Brain microvascular endothelial cell (primary cell): ENCODE measurements around the gene TSKU.
"Not testable (repeated sequence)": the region's sequence is repeated elsewhere in the genome, so short reads cannot be mapped to it uniquely, and the experiment has no call there.

Experiments used
- DNase-seq: peaks from one replicate; pipeline ENCODE4 v3.0.0-alpha.2; 2020
- H3K27ac ChIP-seq: fragments of 250-450 bp; sonication (Bioruptor Pico); 2 replicates; pipeline ENCODE4 v1.5.1; 2020; ENCODE audit warnings: mild to moderate bottlenecking, moderate library complexity
- H3K27me3 ChIP-seq: fragments of 250-450 bp; sonication (Bioruptor Pico); replicated peaks from 2 replicates; pipeline ENCODE4 v1.5.1; 2020; ENCODE audit warnings: mild to moderate bottlenecking
- H3K36me3 ChIP-seq: fragments of 250-450 bp; sonication (Bioruptor Pico); replicated peaks from 2 replicates; pipeline ENCODE4 v1.5.1; 2020; ENCODE audit warnings: mild to moderate bottlenecking
- H3K4me3 ChIP-seq: 2 replicates; pipeline ENCODE4 v1.5.1; 2011; ENCODE audit warnings: low read depth, mild to moderate bottlenecking, control low read depth, low read length, moderate library complexity
- in situ Hi-C: cut with HindIII; loops from 2 replicates; pipeline ENCODE4 v1.10.0; 2017; ENCODE audit warnings: low sequenced_read_pairs, low pct_ligation_motif_present
- TF ChIP-seq, protein P1 (sequence below): IDR thresholded peaks from 2 replicates; pipeline ENCODE4 v1.5.1; 2011; ENCODE audit warnings: low read depth, mild to moderate bottlenecking, moderate library complexity, low read length, control low read depth, inconsistent platforms; ENCODE audit errors: missing control alignments

Gene TSKU

DNA sequence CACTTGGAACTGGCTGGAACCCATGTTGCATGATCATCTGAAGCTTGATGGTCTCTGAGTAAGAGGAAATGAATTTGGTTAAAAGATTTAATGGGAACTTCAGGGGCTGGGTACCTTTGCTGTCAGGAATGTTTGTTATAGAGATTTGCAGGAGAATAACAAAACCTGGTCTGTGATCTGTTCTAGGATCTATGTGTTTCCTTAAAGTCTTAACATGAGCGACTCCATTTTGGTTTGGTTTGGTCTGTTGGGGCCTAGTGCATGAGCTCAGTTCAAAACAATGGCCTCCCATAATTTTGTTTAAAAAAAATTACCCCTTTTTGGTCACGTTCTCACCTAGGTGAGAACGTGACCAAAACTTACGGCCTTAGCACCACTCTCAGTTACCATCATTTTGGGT, 28.1 kb downstream of the TSKU start:
- no peak for DNase-seq
- H3K27ac ChIP-seq = no peak overlapping the region
- TF ChIP-seq, protein P1, sequence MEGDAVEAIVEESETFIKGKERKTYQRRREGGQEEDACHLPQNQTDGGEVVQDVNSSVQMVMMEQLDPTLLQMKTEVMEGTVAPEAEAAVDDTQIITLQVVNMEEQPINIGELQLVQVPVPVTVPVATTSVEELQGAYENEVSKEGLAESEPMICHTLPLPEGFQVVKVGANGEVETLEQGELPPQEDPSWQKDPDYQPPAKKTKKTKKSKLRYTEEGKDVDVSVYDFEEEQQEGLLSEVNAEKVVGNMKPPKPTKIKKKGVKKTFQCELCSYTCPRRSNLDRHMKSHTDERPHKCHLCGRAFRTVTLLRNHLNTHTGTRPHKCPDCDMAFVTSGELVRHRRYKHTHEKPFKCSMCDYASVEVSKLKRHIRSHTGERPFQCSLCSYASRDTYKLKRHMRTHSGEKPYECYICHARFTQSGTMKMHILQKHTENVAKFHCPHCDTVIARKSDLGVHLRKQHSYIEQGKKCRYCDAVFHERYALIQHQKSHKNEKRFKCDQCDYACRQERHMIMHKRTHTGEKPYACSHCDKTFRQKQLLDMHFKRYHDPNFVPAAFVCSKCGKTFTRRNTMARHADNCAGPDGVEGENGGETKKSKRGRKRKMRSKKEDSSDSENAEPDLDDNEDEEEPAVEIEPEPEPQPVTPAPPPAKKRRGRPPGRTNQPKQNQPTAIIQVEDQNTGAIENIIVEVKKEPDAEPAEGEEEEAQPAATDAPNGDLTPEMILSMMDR = no peak
- in situ Hi-C loops = no loop called here
- H3K36me3 ChIP-seq = no peaks in the 10 kb centered on the region
- no peaks in the 10 kb centered on the region for H3K27me3 ChIP-seq
- H3K4me3 ChIP-seq = no peak overlapping the region

- no peak overlapping the region for H3K27ac ChIP-seq
- TF ChIP-seq, protein P1 = no peak
- H3K36me3 ChIP-seq = no peaks in the 10 kb centered on the region
- H3K4me3 ChIP-seq = no peak overlapping the region
- no peak for DNase-seq
- in situ Hi-C loops = no loop called here
- H3K27me3 ChIP-seq = no peaks in the 10 kb centered on the region
Observed at GRCh38 chr11:76814414-76814813, 31.3 kb downstream of the TSKU start.

- H3K27ac ChIP-seq, H3K36me3 ChIP-seq, H3K27me3 ChIP-seq, in situ Hi-C loops, H3K4me3 ChIP-seq, DNase-seq: not testable (repeated sequence)
Observed at GRCh38 chr11:76815678-76816077, 32.5 kb downstream of the TSKU start.

- TF ChIP-seq, protein P1 = no peak
- no peak for DNase-seq
- no peaks in the 10 kb centered on the region for H3K27me3 ChIP-seq
- no peaks in the 10 kb centered on the region for H3K36me3 ChIP-seq
- no peak overlapping the region for H3K27ac ChIP-seq
- in situ Hi-C loops = no loop called here
- no peak overlapping the region for H3K4me3 ChIP-seq
Observed at GRCh38 chr11:76820184-76820566, 37.0 kb downstream of the TSKU start.

DNA sequence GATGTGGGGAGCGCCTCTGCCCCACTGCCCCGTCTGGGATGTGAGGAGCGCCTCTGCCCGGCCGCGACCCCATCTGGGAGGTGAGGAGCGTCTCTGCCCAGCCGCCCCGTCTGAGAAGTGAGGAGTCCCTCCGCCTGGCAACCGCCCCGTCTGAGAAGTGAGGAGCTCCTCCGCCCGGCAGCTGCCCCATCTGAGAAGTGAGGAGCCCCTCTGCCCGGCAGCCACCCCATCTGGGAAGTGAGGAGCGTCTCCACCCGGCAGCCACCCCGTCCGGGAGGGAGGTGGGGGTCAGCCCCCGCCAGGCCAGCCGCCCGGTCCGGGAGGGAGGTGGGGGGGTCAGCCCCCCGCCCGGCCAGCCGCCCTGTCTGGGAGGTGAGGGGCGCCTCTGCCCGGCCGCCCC, 38.2 kb downstream of the TSKU start:
- H3K4me3 ChIP-seq, H3K27ac ChIP-seq, H3K27me3 ChIP-seq, DNase-seq, H3K36me3 ChIP-seq, in situ Hi-C loops: not testable (repeated sequence)

GRCh38 chr11:76822406-76822805, 39.2 kb downstream of the TSKU start:
- TF ChIP-seq, protein P1 = no peak
- Histone ChIP-seq H3K27me3 (no peaks in the 10 kb centered on the region), H3K36me3 (no peaks in the 10 kb centered on the region), H3K4me3 (no peak overlapping the region), H3K27ac (no peak overlapping the region)
- DNase-seq = no peak
- in situ Hi-C loops = no loop called here

GRCh38 chr11:76823481-76824028, 40.4 kb downstream of the TSKU start:
- no peaks in the 10 kb centered on the region for H3K27me3 ChIP-seq
- H3K4me3 ChIP-seq = peak overlapping the region; percentile 52
- H3K27ac ChIP-seq = peak overlapping the region; percentile 67
- in situ Hi-C loops = no loop called here
- peak; percentile 63 for DNase-seq
- H3K36me3 ChIP-seq = no peaks in the 10 kb centered on the region
- TF ChIP-seq, protein P1 = no peak
